KBM-7 (cell line): ENCODE results near the gene MOB3A.
"Not testable (repeated sequence)": the region's sequence is repeated elsewhere in the genome, so short reads cannot be mapped to it uniquely, and the experiment has no call there.

Experiments
- DNase-seq: peaks from one replicate; pipeline ENCODE4 v3.0.0-alpha.2; 2015
- in situ Hi-C: fragments of 300-500 bp; cut with MboI; formaldehyde crosslinking; loops from 2 replicates; pipeline ENCODE4 v1.14.3; 2020; ENCODE audit warnings: low sequenced_read_pairs, low pct_unique_long_range_greater_than_20kb, mixed read lengths

MOB3A gene

DNA sequence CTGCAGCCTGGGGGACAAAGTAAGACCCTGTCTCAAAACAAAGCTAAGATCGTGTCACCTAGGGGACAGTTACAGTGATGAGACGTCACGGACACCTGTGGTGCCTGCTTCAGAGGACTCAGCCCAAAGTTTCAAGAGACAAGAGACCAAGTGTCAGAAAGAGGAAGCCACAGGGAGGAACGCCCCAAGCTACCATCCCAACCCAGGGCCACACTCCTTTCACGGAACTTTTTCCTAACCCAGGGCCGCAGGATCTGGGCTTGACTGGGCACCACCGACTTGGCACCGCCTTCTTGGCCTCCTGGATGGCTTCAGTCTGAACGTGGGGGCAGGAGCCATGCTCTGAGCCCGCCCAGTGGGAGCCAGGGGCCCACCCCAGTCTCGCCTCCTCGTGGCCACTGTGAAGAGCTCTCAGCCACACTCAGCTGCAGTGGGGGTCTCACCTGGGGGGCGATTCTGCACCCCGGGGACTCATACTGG, 8.5 kb downstream of the MOB3A start:
- in situ Hi-C loops, result no loop called here

GRCh38 chr19:2086695-2087620, 9.2 kb downstream of the MOB3A start:
- DNase-seq, result peak; percentile 81
- in situ Hi-C loops, result not testable (repeated sequence)

More for the DNA sequence above, 8.5 kb downstream of the MOB3A start:
- DNase-seq, result peak; percentile 91

GRCh38 chr19:2084993-2085720, 11.0 kb downstream of the MOB3A start:
- in situ Hi-C loops, result no loop called here
- peak; percentile 98 for DNase-seq

GRCh38 chr19:2083174-2083854, 12.8 kb downstream of the MOB3A start:
- in situ Hi-C loops, result no loop called here
- DNase-seq, result peak; percentile 88

DNA sequence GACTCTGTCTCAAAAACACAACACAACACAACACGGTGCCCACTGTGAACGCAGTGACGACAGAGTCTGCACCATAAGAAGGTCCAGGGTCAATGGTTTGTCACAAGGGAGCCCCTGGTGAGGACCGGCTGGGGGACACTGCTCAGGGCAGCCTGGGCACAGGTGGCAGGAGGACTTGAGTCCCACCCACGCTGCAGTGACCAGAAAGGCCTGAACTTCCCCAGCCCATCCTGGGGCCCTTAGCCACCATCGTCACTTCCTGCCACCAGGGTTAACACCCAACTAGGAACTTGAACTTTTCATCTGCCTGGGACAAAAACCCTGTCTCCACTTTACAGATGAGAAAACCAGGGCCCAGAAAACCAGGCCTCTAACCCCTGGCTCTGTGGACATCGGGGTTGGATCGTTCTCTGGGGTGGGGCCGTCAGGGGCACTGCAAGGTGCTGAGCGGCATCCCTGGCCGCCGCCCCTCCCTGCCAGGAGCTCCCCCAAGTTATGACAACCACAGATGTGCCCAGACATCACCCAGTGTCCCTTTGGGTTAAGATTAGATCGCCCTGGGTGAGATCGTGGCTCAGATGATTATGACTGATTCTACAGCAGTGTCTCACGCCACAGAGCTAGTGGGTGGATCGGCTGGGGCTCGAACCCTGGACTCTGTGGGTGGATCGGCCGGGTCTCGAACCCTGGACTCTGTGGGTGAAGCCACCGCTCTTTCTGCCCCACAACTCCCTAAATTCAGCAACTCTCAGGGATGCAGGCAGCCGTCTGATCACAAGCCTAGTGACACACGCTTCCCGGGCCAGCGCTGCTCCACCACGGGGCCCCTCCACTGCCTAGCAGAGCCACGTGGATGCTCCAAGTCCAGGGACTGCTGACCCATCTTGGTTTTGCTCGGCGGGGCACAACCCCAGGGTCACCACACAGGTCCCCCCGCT, 14.0 kb downstream of the MOB3A start:
- DNase-seq, result no peak
- in situ Hi-C loops, result no loop called here

GRCh38 chr19:2080336-2080988, 15.7 kb downstream of the MOB3A start:
- no peak for DNase-seq
- in situ Hi-C loops, result no loop called here

DNA sequence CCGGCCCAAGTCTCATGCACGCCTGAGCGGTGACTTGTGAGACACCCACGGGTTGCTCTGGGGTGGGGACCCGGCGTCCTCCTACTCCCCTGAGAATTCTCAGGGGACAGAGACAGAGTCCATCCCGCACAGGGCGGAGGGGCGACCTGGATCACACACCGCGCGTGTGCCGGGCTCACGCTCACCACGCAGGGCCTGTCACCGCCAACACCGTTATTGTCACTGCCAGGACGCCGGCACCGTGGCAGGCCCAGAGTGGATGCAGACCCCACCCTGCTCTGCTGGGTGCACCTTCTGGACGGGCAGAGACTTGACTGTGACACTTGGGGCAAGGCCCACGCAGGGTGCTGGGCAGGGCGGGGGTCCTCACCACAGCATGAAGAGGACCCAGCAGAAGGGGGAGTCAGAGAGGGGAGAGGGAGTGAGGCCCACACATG, 16.2 kb downstream of the MOB3A start:
- in situ Hi-C loops, result no loop called here
- no peak for DNase-seq

DNA sequence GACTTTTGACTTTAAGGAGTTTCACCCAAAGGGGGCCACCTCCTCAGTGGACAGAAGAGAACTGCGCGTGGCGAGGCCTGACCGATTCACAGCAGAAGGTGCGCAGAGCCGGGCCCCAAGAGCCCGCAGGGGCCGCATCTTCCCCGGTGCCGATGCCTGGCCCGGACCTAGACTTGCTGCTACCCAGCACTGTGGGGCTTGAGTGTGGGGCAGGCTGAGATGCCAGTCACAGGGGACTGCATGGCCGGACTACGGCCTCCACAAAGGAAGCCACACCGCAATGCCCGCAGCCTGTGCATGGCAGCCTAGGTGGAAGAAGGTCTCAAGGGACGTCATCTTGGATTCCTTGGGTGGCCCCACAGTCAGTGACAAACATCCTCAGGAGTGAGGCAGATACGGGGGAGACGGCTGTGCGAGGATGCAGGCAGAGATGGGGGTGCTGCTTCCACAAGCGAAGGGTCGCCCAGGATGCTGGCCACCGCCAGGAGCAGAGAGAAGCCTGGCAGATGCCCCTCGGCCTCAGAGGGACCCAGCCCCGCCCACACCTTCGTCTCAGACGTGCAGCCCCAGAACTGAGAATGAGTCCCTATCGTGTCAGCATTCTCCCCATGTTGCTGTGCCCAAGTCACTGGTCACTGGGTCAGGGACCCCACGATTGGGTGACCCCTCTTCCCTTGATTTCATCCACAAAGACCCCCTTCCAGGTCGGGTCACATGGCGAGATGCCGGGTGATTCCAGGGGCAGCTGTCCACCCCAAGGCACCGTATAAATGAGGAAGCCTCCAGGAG, 16.9 kb downstream of the MOB3A start:
- DNase-seq, result no peak
- in situ Hi-C loops, result no loop called here

GRCh38 chr19:2077833-2078619, 18.1 kb downstream of the MOB3A start:
- DNase-seq, result no peak
- in situ Hi-C loops, result no loop called here

DNA sequence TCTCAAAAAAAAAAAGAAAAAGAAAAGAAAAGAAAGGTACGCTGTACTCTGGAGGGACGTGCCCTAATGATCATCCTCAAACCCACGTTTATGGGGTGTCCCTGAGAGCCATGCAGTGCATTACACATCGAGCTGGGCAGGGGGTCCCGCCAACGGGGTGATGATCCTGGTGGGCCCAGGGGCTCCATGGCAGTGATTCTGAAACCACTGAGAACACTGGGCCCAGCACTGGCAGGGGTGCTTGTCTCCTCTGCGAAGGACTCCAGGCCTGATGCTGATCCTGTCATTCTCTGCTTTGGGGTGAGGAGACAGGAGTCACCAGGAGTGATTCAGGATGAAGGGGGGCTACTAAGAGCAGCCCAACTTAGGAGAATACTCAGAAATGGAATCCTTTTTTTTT, 18.7 kb downstream of the MOB3A start:
- in situ Hi-C loops, result no loop called here
- no peak for DNase-seq

GRCh38 chr19:2076526-2076944, 19.6 kb downstream of the MOB3A start:
- in situ Hi-C loops, result no loop called here
- no peak for DNase-seq

GRCh38 chr19:2072757-2073551, 23.2 kb downstream of the MOB3A start:
- DNase-seq, result no peak
- in situ Hi-C loops, result no loop called here

GRCh38 chr19:2070986-2071673, 25.0 kb downstream of the MOB3A start:
- no peak for DNase-seq
- in situ Hi-C loops, result no loop called here

DNA sequence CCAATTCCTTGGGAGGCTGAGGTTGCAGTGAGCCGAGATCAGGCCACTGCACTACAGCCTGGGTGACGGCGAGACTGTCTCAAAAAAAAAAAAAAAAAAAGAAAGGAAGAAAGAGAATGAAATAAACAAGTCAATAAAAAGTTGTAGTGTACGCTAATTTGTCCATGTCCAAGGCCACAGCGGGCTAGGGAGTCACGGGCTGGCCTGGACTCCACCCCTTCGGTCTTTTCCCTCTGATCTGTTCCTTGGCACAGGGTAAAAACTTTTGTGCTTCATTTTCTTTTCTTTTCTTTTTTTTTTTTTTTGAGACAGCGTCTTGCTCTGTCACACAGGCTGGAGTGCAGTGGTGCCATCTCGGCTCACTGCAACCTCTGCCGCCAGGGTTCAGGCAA, 25.7 kb downstream of the MOB3A start:
- in situ Hi-C loops, result no loop called here

DNA sequence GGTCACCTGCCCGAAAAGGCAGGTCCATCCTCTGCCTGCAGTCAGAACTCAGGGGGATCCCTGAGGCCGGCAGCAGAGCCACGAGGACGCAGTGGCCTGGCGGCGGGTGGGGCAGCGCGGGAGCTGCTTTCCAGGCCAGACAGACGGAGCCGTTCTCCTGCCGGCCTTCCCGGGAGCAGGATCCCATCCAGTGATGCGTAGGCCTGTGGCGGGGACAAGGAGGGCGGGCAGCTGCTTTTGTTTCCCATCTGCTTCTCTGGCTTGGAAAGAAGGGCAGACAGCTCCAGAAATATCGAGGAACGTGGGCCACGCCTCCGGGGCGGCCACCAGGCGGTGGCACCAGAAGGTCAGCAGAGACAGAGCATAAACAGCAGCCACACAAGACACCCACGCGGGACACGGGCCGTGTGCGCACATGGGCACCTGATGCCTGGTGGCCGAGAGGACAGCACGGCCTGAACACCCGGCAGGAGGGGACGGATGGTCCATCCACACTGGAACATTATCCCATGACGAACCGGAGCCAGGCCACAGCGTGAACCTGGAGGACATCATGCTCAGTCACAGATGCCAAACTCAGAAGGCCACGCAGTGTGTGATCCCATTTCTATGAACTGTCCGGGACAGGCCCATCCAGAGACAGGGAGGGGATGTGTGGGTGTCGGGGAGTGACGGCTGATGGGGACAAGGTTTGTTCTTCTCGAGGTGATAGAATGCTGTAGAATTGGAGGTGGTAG, 31.2 kb downstream of the MOB3A start:
- in situ Hi-C loops, result no loop called here

More for the DNA sequence above, 25.7 kb downstream of the MOB3A start:
- DNase-seq, result no peak

More for the DNA sequence above, 31.2 kb downstream of the MOB3A start:
- no peak for DNase-seq
